Smooth muscle cell (in vitro differentiated cells): ENCODE results near the gene SREBF2. TPM values are rescaled to one million over a fixed set of nuclear protein-coding genes. Genes with fewer than 3 reads are reported as not detected.

Experiments used
- DNase-seq: peaks from one replicate; lab custom pipeline; 2025; ENCODE audit not compliant: unreplicated experiment; lab: John Stamatoyannopoulos, UW
- H2AFZ ChIP-seq: fragments of 200-600 bp; sonication (generic); 2 replicates; pipeline ENCODE4 v1.6.0; 2016; ENCODE audit warnings: antibody characterized with exemption, low read depth, mild to moderate bottlenecking
- H3F3A ChIP-seq: fragments of 200-600 bp; sonication (generic); 2 replicates; pipeline ENCODE4 v1.6.0; 2017; ENCODE audit warnings: antibody characterized with exemption, low read depth
- H3K27ac ChIP-seq: fragments of 200-600 bp; sonication (generic); 2 replicates; pipeline ENCODE4 v1.5.1; 2016; ENCODE audit warnings: low read depth, mild to moderate bottlenecking
- H3K27me3 ChIP-seq: fragments of 200-600 bp; sonication (generic); 2 replicates; pipeline ENCODE4 v1.6.1; 2016; ENCODE audit warnings: low read depth, mild to moderate bottlenecking
- H3K36me3 ChIP-seq: fragments of 200-600 bp; sonication (generic); 2 replicates; pipeline ENCODE4 v1.5.1; 2016; ENCODE audit warnings: low read depth
- H3K4me1 ChIP-seq: fragments of 200-600 bp; sonication (generic); 2 replicates; pipeline ENCODE4 v1.5.1; 2016; ENCODE audit warnings: low read depth
- H3K4me2 ChIP-seq: fragments of 200-600 bp; sonication (generic); 2 replicates; pipeline ENCODE4 v1.6.0; 2016; ENCODE audit warnings: mild to moderate bottlenecking
- H3K4me3 ChIP-seq: fragments of 200-600 bp; sonication (generic); 2 replicates; pipeline ENCODE4 v1.5.1; 2016; ENCODE audit warnings: mild to moderate bottlenecking
- H3K79me2 ChIP-seq: fragments of 200-600 bp; sonication (generic); 2 replicates; pipeline ENCODE4 v1.6.0; 2016; ENCODE audit warnings: low read depth, mild to moderate bottlenecking
- H3K9ac ChIP-seq: fragments of 200-600 bp; sonication (generic); 2 replicates; pipeline ENCODE4 v1.6.0; 2016; ENCODE audit warnings: low read depth
- H3K9me3 ChIP-seq: fragments of 200-600 bp; sonication (generic); replicated peaks from 2 replicates; pipeline ENCODE4 v1.5.1; 2016; ENCODE audit warnings: low read depth
- H4K20me1 ChIP-seq: fragments of 200-600 bp; sonication (generic); 2 replicates; pipeline ENCODE4 v1.6.0; 2016; ENCODE audit warnings: low read depth
- CTCF ChIP-seq: fragments of 200-600 bp; sonication (generic); IDR thresholded peaks from 2 replicates; pipeline ENCODE4 v1.5.1; 2017; ENCODE audit warnings: borderline replicate concordance, mild to moderate bottlenecking, antibody characterized with exemption; ENCODE audit not compliant: insufficient read depth, poor library complexity, severe bottlenecking
- WGBS: methylation state at CpG from one replicate; pipeline ENCODE4 v1.1.7; 2016; ENCODE audit warnings: low lambda C conversion rate; 5-methylcytosine and 5-hydroxymethylcytosine counted together
- polyA plus RNA-seq: library from polyadenylated mRNA; unstranded; fragments of >200 nt; fragmentation: Nextera tagmentation; extraction: Ambion mirVana; gene quantifications from 2 replicates; pipeline ENCODE4 v1.2.1, GENCODE V29; 2016
- total RNA-seq: library from RNA; depleted of rRNA; stranded (reverse); fragments of >200 nt; gene quantifications from 2 replicates; pipeline ENCODE4 v1.2.3, GENCODE V29; 2014

Gene SREBF2
- total and polyA plus RNA-seq, 2 experiments from 2014 or later, result 62.9 to 78.2 TPM

DNA sequence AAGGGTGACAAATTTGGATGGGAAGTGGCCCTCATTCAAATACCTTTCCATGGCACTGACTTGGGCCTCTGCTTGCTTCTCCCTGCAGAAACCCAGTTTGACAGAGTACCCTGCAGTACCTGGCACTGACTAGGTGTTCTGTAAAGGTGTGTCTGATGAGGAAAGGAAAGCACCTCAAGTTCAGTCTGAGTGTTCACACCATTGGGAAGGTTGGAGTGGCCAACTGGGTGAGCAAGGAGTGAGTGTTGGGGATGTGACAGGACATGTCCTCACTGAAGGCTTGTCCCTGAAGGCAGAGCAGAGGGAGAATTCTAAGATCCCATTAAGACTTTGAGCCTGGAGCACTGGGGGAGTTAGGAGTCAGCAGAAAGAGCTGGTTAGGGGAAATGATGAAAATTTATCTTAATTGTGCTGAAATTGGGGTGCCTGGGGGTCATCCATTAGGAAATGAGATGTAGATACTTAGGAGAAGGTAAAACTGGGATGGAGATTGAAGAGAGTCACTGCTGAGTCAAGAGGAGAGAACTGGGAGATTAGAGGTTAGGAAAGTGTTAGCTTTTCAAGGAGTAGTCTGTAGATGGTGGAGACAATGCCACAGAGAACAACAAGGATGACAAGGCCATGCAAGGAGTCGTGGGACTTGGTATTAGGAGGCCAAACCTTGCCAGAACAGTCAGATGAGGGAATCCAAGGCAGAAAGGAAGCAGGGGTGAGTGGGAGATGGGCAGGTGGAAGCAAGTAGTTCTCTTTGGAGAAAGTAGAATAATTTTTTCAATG, 6.1 kb downstream of the SREBF2 start:
- Histone ChIP-seq H3K4me2 (no peak overlapping the region), H3K9me3 (no peaks in the 10 kb centered on the region), H2AFZ (no peak overlapping the region), H3K27ac (peak overlapping the region; percentile 17), H3F3A (peaks cover 10% of the 10 kb centered on the region), H4K20me1 (peaks cover 96% of the 10 kb centered on the region), H3K36me3 (no peaks in the 10 kb centered on the region), H3K79me2 (peaks cover 99% of the 10 kb centered on the region), H3K4me3 (no peak overlapping the region), H3K27me3 (no peaks in the 10 kb centered on the region), H3K4me1 (peaks cover 10% of the 10 kb centered on the region), H3K9ac (no peak overlapping the region)
- DNase-seq, result no peak
- TF ChIP-seq CTCF, result no peak
- WGBS, result 73% methylated on average over 1 of the region's 1 CpG

- no peak for DNase-seq
- no peak overlapping the region for H3K9ac ChIP-seq
- no peak overlapping the region for H3K4me3 ChIP-seq
- peaks cover 16% of the 10 kb centered on the region for H3F3A ChIP-seq
- over 99% methylated on average over 5 of the region's 5 CpGs for WGBS
- H3K27ac ChIP-seq, result peak overlapping the region; percentile 31
- H3K79me2 ChIP-seq, result peaks cover 99% of the 10 kb centered on the region
- no peak overlapping the region for H3K4me2 ChIP-seq
- TF ChIP-seq CTCF, result no peak
- peaks cover 12% of the 10 kb centered on the region for H3K4me1 ChIP-seq
- H3K27me3 ChIP-seq, result no peaks in the 10 kb centered on the region
- H3K36me3 ChIP-seq, result no peaks in the 10 kb centered on the region
- no peaks in the 10 kb centered on the region for H3K9me3 ChIP-seq
- peaks cover 96% of the 10 kb centered on the region for H4K20me1 ChIP-seq
- no peak overlapping the region for H2AFZ ChIP-seq
These were observed 7.3 kb downstream of the SREBF2 start for GRCh38 chr22:41840216-41840615.

DNA sequence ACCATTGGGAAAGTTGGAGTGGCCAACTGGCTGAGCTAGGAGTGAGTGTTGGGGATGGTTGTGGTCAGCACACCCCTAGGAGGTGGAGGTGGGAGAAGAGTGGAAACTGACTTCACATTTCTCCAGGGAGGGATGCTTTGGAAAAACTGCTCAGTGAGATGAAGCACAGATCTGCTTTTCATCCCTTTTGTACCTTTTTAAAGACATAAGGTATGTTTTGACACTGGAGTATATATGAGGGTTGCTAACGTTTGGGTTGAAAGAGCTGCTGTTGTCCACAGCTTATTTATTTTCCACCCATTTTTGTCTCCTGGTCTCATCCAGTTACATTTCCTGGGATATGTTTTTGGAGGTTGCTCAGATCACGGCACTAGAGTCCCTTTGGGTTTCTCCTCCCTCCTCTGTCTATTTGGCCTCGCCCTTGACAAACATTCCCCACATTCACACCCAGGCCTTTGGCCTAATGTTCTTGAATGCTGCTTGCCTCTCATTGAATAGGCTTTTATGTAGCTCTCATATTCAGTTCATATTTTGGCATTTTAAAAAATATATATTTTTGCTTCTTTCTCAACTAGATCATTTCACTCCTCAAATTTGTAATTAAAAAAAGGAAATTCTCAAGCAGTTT, 8.3 kb downstream of the SREBF2 start:
- no peaks in the 10 kb centered on the region for H3K9me3 ChIP-seq
- H4K20me1 ChIP-seq, result peaks cover 96% of the 10 kb centered on the region
- no peak overlapping the region for H2AFZ ChIP-seq
- peaks cover 99% of the 10 kb centered on the region for H3K79me2 ChIP-seq
- H3K27me3 ChIP-seq, result no peaks in the 10 kb centered on the region
- WGBS, result 86% methylated on average over 3 of the region's 3 CpGs
- no peak overlapping the region for H3K9ac ChIP-seq
- no peak overlapping the region for H3K4me2 ChIP-seq
- H3K4me3 ChIP-seq, result no peak overlapping the region
- DNase-seq, result no peak
- H3F3A ChIP-seq, result peaks cover 17% of the 10 kb centered on the region
- peaks cover 20% of the 10 kb centered on the region for H3K4me1 ChIP-seq
- TF ChIP-seq CTCF, result no peak
- no peaks in the 10 kb centered on the region for H3K36me3 ChIP-seq
- H3K27ac ChIP-seq, result no peak overlapping the region
